GM19099 (cell line): ENCODE data around the gene KCNJ6.

Source experiments
- POLR2A ChIP-seq: IDR thresholded peaks from 3 replicates; pipeline ENCODE4 v1.6.1; 2011; ENCODE audit warnings: low read depth; ENCODE audit not compliant: insufficient read length; ENCODE audit errors: extremely low read depth

The KCNJ6 gene, protein sequence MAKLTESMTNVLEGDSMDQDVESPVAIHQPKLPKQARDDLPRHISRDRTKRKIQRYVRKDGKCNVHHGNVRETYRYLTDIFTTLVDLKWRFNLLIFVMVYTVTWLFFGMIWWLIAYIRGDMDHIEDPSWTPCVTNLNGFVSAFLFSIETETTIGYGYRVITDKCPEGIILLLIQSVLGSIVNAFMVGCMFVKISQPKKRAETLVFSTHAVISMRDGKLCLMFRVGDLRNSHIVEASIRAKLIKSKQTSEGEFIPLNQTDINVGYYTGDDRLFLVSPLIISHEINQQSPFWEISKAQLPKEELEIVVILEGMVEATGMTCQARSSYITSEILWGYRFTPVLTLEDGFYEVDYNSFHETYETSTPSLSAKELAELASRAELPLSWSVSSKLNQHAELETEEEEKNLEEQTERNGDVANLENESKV

GRCh38 chr21:37916310-37917051 lies at the start of gene KCNJ6:
KCNJ6 (minus strand) TSS chr21:37916457; CDS start chr21:37840682, 75,775 bp downstream.
- TF ChIP-seq POLR2A, result no peak

DNA sequence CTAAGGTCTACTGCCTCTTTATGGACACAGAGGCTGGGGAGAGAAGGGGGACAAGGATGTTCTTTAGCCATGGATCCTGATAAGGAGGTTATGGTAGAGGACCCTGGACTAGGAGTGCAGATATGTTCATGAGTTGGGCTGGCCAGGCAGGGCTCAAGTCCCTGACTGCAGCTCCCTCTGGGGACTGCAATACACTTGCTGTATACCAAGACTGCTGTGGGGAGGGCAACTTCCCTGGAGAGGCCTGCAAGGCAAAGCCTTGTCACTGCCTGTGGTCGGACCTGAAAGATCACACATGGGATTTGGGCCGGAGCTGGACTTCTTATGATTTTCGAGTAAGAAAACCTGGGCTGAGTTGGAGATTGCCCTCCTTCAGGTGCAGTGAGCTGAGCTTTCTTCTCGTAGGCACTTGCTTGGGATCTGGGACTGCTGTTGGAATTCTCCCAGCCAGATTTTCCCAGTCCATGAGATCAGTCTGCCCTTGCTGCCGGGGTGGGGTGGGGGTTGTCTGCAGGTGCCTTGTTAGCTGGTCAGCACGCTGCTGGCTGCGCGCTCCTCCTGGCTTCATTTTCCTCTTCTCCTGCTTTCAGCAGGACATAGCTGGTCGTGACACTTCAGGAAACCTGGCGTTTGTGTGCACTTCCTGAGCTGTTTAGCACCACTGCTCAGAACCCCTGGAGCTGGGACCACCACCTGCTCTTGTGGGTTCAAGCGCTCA lies 49.0 kb upstream of the KCNJ6 start:
- TF ChIP-seq POLR2A, result no peak

DNA sequence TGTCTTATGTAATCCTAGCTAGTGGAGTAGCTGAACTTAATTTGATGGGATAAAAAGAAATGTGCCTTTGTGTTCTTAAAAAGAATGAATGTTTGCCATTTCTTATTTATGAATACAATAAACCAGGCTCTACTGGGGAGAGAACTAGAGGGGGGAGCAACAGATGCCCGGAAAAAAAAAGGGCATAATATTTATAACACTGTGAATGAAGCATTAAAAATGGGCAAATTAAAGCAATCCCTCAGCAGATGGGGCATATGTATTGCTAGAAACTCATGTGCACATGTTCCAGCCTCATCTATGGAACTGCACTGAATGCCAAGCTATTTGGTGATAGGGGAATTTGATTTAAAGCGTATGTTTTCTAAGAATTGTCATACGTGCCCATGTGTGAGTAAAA lies 42.3 kb upstream of the KCNJ6 start:
- no peak for TF ChIP-seq POLR2A

- no peak for TF ChIP-seq POLR2A
Observed at GRCh38 chr21:37956772-37957171, 40.5 kb upstream of the KCNJ6 start.

DNA sequence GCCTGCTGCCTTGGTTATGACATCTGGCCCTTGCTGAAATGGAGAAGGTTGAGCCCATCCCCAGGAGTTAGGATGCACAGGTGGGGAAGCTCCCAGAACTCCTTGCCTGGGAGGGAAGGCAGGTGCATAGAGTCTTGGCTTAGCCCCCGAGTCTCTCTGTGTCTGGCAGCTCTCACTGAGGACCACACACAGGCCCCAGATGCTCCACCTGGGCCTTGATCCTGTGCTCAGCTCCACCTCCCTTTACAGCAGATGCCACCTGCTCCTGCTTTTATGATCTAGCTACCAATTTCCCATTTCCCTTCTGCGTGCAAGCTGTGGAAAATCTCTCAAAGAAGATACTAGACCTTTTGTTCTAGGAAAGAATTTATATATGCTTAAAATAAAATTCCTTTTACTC lies 28.8 kb upstream of the KCNJ6 start:
- no peak for TF ChIP-seq POLR2A

DNA sequence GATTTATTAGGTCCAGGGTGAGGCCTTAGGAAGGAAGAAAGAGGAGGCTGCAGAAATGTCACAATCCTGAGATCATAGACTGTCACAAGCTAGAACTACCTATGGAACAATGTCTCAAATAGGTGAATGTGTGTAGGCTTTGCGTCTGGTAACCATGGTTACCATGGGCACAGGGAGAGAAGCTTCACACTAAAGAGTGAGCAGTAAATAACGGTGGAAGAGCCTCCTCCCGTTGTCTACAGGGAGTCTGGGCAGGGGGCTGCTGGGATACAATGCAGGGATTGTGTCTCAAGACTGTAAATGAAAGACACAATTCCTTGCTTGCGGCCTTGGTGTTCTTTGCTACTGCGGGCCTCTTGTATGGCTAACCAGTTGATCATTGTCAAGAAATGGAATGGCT lies 28.2 kb upstream of the KCNJ6 start:
- TF ChIP-seq POLR2A, result no peak

DNA sequence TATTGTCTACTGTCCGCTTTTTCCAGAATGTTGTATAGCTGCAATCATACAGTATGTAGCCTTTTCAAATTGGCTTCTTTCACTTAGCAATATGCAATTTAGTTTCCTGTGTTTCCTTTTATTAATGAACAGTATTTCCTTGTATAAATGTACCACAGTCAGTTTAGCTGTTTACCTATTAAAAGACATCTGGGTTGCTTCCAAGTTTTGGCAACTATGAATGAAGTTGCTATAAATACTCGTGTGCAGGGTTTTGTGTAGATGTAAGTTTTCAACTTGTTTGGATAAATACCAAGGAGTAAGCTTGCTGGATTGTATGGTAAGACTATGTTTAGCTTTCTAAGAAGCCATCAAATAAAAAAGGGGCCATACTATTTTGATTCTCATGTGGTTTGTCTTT lies 24.4 kb upstream of the KCNJ6 start:
- no peak for TF ChIP-seq POLR2A

GRCh38 chr21:37939838-37940237 lies 23.6 kb upstream of the KCNJ6 start:
- no peak for TF ChIP-seq POLR2A

GRCh38 chr21:37939251-37939650 lies 23.0 kb upstream of the KCNJ6 start:
- TF ChIP-seq POLR2A, result no peak

GRCh38 chr21:37937668-37938067 lies 21.4 kb upstream of the KCNJ6 start:
- TF ChIP-seq POLR2A, result no peak

- TF ChIP-seq POLR2A, result no peak
Observed at GRCh38 chr21:37936010-37936785, 19.9 kb upstream of the KCNJ6 start.

GRCh38 chr21:37932936-37933335 lies 16.7 kb upstream of the KCNJ6 start:
- no peak for TF ChIP-seq POLR2A

DNA sequence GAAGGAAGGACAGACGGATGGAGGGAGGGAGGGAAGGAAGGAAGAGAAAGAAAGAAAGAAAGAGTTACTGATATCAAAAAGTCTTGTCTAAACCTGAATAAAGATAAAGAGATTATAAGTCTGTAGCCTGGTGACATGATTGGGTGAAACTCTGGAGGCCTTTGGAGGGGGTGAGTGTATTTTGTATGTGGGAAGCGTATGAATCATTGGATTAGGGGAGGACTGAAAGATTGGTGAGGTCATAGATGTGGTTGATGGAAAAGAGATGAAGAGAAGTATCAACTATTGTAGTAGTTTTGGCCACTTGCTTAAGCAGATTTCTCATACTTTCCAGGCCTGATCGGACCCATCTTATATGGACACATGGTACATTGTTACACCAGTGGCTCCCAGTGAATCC lies 11.5 kb upstream of the KCNJ6 start:
- no peak for TF ChIP-seq POLR2A

DNA sequence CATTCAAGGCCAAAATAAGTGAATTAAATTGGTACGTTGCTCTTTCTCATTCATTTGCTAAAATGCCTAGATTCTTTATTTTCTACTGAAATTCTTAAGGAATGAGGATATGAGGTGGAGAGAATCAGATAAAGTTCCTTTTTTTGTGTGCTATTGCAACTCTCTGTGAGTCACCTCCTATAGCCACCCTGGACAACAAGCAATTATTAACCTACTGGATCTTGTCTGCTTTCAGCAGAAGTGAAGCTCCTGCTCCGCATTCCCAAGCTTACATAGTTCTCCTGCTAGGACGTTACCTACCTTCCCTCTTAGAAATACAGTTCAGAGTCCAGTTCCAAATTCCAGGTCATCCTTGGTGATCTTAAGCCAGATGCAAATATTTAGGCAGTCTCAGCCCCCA lies 4.8 kb upstream of the KCNJ6 start:
- TF ChIP-seq POLR2A, result no peak

DNA sequence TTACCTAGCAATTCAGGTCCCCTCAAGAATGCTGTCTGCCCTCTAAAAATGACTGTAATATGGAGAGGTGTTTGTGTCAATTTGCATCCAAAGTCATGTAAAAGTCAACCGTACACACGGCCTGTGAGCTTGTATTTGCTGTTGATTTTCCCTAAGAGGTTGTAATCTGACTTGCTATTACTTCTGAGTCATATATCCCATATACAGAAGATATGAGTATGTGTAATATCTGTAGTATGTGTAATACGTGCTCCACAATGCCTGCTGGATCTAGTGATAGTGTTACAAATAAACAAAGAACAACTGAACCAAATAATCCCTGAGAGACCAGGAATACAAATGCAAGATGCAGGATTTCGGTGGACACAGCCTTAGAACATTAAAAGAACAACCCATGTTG lies 1.4 kb upstream of the KCNJ6 start:
- no peak for TF ChIP-seq POLR2A
